Loucy (cell line): ENCODE data around the gene OR8D4.

Source experiments
- CTCF ChIP-seq: fragments of 200-600 bp; sonication (generic); conservative IDR thresholded peaks from 2 replicates; pipeline ENCODE4 v1.5.1; 2014; ENCODE audit warnings: mild to moderate bottlenecking, antibody characterized with exemption, low read length
- EZH2phosphoT487 ChIP-seq: fragments of 200-600 bp; IDR thresholded peaks from 2 replicates; pipeline ENCODE4 v1.6.1; 2018; ENCODE audit warnings: antibody characterized with exemption, mild to moderate bottlenecking, moderate library complexity, borderline replicate concordance

- TF ChIP-seq CTCF, result no peak
- TF ChIP-seq EZH2phosphoT487, result no peak
These were observed 49.6 kb upstream of the OR8D4 start for GRCh38 chr11:123852321-123852720.
